ENCODE results near the gene OR2J3.

Gene OR2J3

GRCh38 chr6:29092957-29093356 is 14.9 kb upstream of the OR2J3 start:
- no peaks in the 10 kb centered on the region for H3K9me3 ChIP-seq (ENCODE audit: control insufficient read depth, insufficient read depth, low read length)
- TF ChIP-seq CTCF (IDR thresholded peaks at IDR 0.05; ENCODE audit: low read depth, low read length, poor library complexity, severe bottlenecking): no peak
- TF ChIP-seq EZH2phosphoT487 (IDR thresholded peaks at IDR 0.05; ENCODE audit: borderline replicate concordance, low read length): no peak
- no peaks in the 10 kb centered on the region for H3K36me3 ChIP-seq (ENCODE audit: control insufficient read depth, low read length)
- H4K20me1 ChIP-seq (ENCODE audit: control insufficient read depth, insufficient read depth, low read depth, low read length): no peaks in the 10 kb centered on the region
- H3F3A ChIP-seq (ENCODE audit: control insufficient read depth, insufficient read depth): no peaks in the 10 kb centered on the region
- H3K27me3 ChIP-seq (ENCODE audit: control insufficient read depth, low read length): peaks cover 3% of the 10 kb centered on the region; the same call in 1 of the 2 replicates
- no peak overlapping the region for H3K4me3 ChIP-seq (ENCODE audit: low read length)
- no peaks in the 10 kb centered on the region for H3K9me2 ChIP-seq (replicated peaks; ENCODE audit: control insufficient read depth, low read length)
- no peaks in the 10 kb centered on the region for H3K4me1 ChIP-seq (ENCODE audit: control insufficient read depth, low read length)
- H3K27ac ChIP-seq (ENCODE audit: low read depth, low read length): no peak overlapping the region
- no peak overlapping the region for H3K4me2 ChIP-seq (ENCODE audit: low read length)
- no peaks in the 10 kb centered on the region for H3K79me2 ChIP-seq (ENCODE audit: control insufficient read depth, low read length)

- H3K36me3 ChIP-seq (ENCODE audit: control insufficient read depth, low read length): no peaks in the 10 kb centered on the region
- no peak overlapping the region for H3K27ac ChIP-seq (ENCODE audit: low read depth, low read length)
- no peak for TF ChIP-seq EZH2phosphoT487 (IDR thresholded peaks at IDR 0.05; ENCODE audit: borderline replicate concordance, low read length)
- no peak for TF ChIP-seq CTCF (IDR thresholded peaks at IDR 0.05; ENCODE audit: low read depth, low read length, poor library complexity, severe bottlenecking)
- no peaks in the 10 kb centered on the region for H3F3A ChIP-seq (ENCODE audit: control insufficient read depth, insufficient read depth)
- no peaks in the 10 kb centered on the region for H3K79me2 ChIP-seq (ENCODE audit: control insufficient read depth, low read length)
- H3K4me3 ChIP-seq (ENCODE audit: low read length): no peak overlapping the region
- no peaks in the 10 kb centered on the region for H3K4me1 ChIP-seq (ENCODE audit: control insufficient read depth, low read length)
- no peaks in the 10 kb centered on the region for H3K9me3 ChIP-seq (ENCODE audit: control insufficient read depth, insufficient read depth, low read length)
- H4K20me1 ChIP-seq (ENCODE audit: control insufficient read depth, insufficient read depth, low read depth, low read length): no peaks in the 10 kb centered on the region
- H3K27me3 ChIP-seq (ENCODE audit: control insufficient read depth, low read length): 0 out of 2 replicates have a peak, but pooled peaks cover 3% of the 10 kb centered on the region
- no peaks in the 10 kb centered on the region for H3K9me2 ChIP-seq (replicated peaks; ENCODE audit: control insufficient read depth, low read length)
- H3K4me2 ChIP-seq (ENCODE audit: low read length): no peak overlapping the region
Measured at GRCh38 chr6:29097803-29098202, 10.1 kb upstream of the OR2J3 start.

GRCh38 chr6:29099190-29099589 is 8.7 kb upstream of the OR2J3 start, which contains the start of gene OR2J1:
TSS of gene OR2J1 (plus strand) at chr6:29099490. CDS start at chr6:29100943, 1,453 bp downstream.
- Histone ChIP-seq H3K9me2 (replicated peaks; ENCODE audit: control insufficient read depth, low read length) (no peaks in the 10 kb centered on the region), H3K4me3 (ENCODE audit: low read length) (no peak within 1 kb of the TSS), H3K27ac (ENCODE audit: low read depth, low read length) (no peak within 1 kb of the TSS), H3K9me3 (ENCODE audit: control insufficient read depth, insufficient read depth, low read length) (no peaks in the 10 kb centered on the region), H3F3A (ENCODE audit: control insufficient read depth, insufficient read depth) (no peaks in the 10 kb centered on the region), H3K36me3 (ENCODE audit: control insufficient read depth, low read length) (no peaks in the 10 kb centered on the region), H3K4me1 (ENCODE audit: control insufficient read depth, low read length) (no peaks in the 10 kb centered on the region), H3K27me3 (ENCODE audit: control insufficient read depth, low read length) (no peaks in the 10 kb centered on the region), H4K20me1 (ENCODE audit: control insufficient read depth, insufficient read depth, low read depth, low read length) (no peaks in the 10 kb centered on the region), H3K4me2 (ENCODE audit: low read length) (no peak within 1 kb of the TSS), H3K79me2 (ENCODE audit: control insufficient read depth, low read length) (no peaks in the 10 kb centered on the region)
- TF ChIP-seq EZH2phosphoT487 (IDR thresholded peaks at IDR 0.05; ENCODE audit: borderline replicate concordance, low read length) (no peak), CTCF (IDR thresholded peaks at IDR 0.05; ENCODE audit: low read depth, low read length, poor library complexity, severe bottlenecking) (no peak)

Measured in DOHH2 (cell line).